ENCODE measurements around the gene UROC1.
"Not testable (repeated sequence)": the region's sequence is repeated elsewhere in the genome, so short reads cannot be mapped to it uniquely, and the experiment has no call there.

The UROC1 gene

GRCh38 chr3:126547721-126548120, 30.1 kb upstream of the UROC1 start:
- FAIRE-seq, result no peak
- no peak for DNase-seq (ENCODE audit: insufficient read length, low spot score)

- no peak for DNase-seq (ENCODE audit: insufficient read length, low spot score)
- FAIRE-seq, result no peak
Observed at GRCh38 chr3:126546549-126547239, 29.1 kb upstream of the UROC1 start.

GRCh38 chr3:126546013-126546412, 28.4 kb upstream of the UROC1 start:
- FAIRE-seq (no peak), DNase-seq (ENCODE audit: insufficient read length, low spot score) (no peak)

GRCh38 chr3:126545544-126545943, 28.0 kb upstream of the UROC1 start:
- DNase-seq (ENCODE audit: insufficient read length, low spot score) (no peak), FAIRE-seq (no peak)

GRCh38 chr3:126544596-126545281, 27.2 kb upstream of the UROC1 start:
- FAIRE-seq, result no peak

GRCh38 chr3:126543457-126544061, 26.0 kb upstream of the UROC1 start:
- FAIRE-seq (no peak), DNase-seq (ENCODE audit: insufficient read length, low spot score) (no peak)

More at GRCh38 chr3:126544596-126545281, 27.2 kb upstream of the UROC1 start:
- no peak for DNase-seq (ENCODE audit: insufficient read length, low spot score)

DNA sequence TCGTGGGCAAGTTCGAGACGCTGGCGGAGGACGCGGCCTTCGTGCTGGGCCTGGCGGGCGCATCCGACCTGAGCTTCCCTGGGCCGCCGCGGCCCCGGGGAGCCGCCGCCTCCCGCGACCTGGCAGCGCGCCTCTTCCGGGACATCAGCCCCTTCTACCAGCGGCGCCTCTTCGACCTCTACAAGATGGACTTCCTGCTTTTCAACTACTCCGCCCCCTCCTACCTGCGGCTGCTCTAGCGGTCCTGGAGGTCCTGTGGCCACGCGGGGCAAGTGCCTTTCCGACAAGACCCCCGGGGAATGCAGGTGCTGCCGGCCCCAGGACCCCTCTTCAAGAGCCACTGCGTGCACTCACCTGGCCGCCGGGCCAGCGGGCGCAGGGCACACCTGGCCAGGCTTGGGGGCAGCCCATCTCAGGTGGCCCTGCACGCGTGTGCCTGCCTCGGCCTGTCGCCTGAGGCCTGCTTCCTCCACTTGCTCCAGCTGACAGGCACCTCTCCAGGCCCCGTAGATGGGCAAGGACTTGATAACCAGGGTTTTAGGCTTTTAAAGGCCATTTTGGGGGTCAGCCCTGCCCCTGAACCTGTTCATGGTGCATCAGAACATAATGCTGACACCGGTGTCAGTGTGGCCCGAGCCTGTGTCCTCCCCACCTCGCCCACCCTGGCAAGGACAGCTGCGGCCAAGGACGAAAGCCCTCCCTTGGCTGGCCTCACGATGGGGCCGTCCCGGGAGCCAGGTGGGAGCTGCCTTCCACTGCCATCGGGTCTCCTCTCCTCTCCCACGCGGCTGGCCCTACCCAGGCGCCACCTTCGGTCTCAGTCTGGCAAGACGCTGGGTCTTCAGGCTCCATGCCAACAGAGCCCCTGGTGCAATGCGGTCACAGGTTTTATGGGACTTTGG, 25.0 kb upstream of the UROC1 start:
- no peak for FAIRE-seq
- no peak for DNase-seq (ENCODE audit: insufficient read length, low spot score)

GRCh38 chr3:126541628-126542339, 24.2 kb upstream of the UROC1 start:
- FAIRE-seq (no peak), DNase-seq (ENCODE audit: insufficient read length, low spot score) (no peak)

DNA sequence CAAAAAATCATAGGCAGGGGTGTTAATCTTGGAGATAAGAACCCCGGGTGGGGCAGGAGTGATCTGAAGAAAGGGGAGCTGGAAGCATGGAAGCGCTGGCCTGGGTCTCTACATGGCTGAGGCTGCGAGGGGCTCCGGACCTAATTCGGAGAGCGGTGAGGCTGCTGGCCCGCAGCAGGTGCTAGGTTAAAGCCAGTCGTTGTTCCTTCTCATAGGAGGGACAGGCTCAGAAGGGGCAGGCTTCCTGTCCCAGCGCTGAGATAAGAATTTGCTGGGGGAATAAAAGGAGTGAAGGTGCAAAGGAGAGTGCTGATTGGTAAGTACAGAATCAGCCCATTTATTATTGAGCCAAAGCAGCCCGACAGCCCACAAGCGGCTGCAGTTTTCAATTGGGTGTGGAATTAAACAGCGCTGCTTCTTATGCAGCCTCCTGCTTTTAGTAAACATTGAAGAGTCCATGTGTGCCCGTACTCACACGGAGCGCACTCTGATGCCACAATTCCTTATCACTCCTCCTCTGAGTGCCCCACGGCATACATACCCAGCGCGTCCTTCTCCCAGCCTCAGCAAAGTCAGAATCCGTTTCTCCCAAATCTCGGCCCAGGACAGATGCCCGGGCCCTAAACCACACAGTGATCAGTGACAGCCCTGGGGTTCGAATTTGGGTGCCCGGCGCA, 23.5 kb upstream of the UROC1 start:
- FAIRE-seq (no peak), DNase-seq (ENCODE audit: insufficient read length, low spot score) (no peak)

GRCh38 chr3:126540342-126540849, 22.8 kb upstream of the UROC1 start:
- no peak for DNase-seq (ENCODE audit: insufficient read length, low spot score)
- FAIRE-seq, result no peak

DNA sequence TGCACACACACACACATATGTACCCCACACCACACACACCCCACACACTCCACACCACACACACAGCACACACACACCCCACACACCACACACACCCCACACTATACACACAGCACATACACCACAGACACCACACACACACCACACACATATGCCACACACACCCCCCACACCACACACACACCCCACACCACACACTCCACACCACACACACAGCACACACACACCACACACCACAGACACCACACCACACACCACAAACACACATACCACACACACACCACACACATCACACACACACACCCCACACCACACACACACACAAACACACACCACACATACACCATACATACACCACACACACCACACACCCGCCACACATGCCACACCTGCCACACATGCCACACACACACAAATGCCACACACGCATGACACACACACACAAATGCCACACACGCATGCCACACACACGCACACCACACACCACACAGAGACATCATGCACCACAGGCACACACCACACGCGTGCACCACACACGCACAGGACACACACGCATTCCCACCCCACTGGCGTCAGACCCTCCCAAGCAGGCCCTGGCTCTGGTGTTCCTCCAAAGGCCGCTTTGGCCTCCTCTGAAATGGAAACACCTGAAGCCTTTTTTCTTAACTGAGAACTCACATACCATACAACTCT, 22.1 kb upstream of the UROC1 start:
- FAIRE-seq (no peak), DNase-seq (ENCODE audit: insufficient read length, low spot score) (no peak)

DNA sequence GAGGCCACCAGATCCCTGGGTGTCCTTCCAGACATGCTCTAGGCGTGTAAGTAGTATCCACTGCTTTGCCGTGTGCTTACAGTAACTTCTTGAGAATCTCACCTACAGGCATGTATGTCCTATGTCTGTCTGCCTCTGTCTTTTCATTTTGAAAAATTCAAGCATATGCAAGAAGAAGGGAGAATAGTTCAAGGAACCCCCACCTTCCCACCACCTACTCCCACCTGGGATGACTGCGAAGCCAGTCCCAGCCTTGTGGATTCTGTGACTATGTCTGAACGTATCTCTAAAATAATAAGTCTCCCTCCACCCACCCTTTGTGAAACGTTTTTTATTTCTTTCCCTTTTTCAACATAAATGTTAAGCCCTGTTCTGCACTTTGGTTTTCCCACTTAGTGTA, 21.4 kb upstream of the UROC1 start:
- no peak for DNase-seq (ENCODE audit: insufficient read length, low spot score)
- FAIRE-seq, result no peak

DNA sequence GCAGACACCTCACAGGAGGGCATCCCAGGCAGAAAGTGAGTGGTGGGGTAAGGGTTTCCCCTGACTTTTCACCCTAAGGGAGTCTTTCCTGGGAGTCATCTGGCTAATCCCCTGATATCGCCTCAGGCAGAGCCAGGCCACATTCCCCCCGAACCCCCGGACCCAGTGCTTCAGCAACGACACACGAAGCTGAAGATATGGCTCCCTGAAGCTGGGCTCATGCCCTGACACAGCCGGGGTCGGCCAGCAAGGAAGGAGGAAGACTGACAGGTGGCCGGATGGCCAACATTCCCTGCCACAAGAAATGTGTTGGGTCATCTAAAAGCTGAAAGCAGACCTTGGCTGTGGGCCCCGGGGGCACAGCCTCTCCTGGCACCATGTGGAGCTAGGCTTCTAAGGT, 20.7 kb upstream of the UROC1 start:
- no peak for DNase-seq (ENCODE audit: insufficient read length, low spot score)
- no peak for FAIRE-seq

DNA sequence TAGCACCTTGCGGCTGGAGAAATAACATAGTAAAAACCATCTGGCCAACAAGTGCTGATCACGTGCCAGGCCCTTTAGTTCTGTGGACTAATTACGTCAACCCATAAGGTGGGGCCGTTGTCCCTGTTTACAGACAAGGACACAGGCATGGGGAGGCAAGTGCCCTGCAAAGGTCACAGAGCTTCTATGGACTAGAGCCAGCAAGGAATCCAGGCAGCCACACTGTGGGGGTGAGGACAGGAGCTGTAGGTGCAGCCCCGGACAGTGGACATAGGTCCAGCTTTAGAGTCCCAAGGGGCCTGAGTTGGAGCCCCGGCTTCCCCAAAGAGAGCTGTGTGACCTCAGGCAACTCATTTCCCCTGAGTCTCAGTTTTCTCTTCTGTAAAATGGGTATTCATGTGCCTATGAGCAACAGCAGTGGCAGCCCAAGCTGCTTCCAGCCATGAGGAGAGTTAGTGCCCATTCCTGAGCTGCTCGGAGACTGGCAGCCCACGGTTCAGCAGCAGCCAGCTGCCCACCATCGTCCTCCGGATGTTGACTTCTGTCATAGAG, 20.2 kb upstream of the UROC1 start:
- no peak for FAIRE-seq
- no peak for DNase-seq (ENCODE audit: insufficient read length, low spot score)

GRCh38 chr3:126537116-126537729, 19.6 kb upstream of the UROC1 start:
- FAIRE-seq (no peak), DNase-seq (ENCODE audit: insufficient read length, low spot score) (no peak)

DNA sequence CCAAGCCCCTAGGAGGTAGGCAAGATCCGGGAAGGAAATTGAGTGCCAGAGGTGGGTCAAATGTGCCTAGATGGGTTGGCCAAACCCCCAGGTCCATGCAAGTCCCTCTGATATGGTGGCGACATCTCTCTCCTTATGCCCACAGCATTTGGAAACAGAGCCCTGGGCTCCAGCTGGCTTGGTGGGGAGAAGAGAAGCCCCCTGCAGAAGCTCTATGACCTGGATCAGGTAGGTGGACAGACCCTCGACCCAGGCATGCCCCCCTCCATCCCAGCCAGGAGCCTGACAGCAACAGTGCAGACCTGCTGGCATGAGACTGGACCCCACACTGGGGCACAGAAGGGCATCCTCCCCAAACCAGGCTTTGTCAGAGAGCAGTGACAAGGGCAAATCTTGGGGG, 18.6 kb upstream of the UROC1 start:
- no peak for FAIRE-seq
- no peak for DNase-seq (ENCODE audit: insufficient read length, low spot score)

GRCh38 chr3:126535636-126536035, 18.1 kb upstream of the UROC1 start:
- FAIRE-seq, result no peak
- DNase-seq (ENCODE audit: insufficient read length, low spot score), result no peak

GRCh38 chr3:126534716-126535115, 17.1 kb upstream of the UROC1 start:
- not testable (repeated sequence) for DNase-seq (ENCODE audit: insufficient read length, low spot score); FAIRE-seq
